ENCODE data around the gene LRMDA. TPM values are rescaled to one million over a fixed set of nuclear protein-coding genes. Genes with fewer than 3 reads are reported as not detected.

Gene LRMDA
- total and polyA plus RNA-seq, 2 donors from 2014 or later = 23.2 to 48.6 TPM

GRCh38 chr10:76563286-76563685 is 1131.9 kb downstream of the LRMDA start:
- no peaks in the 10 kb centered on the region for H3K27me3 ChIP-seq (ENCODE audit: control insufficient read depth, insufficient read depth, low read length)
- FAIRE-seq (no peak), DNase-seq (no peak)
- no peak overlapping the region for H3K4me3 ChIP-seq (ENCODE audit: low read length in 3 of 3)
- no peak for TF ChIP-seq CTCF (IDR thresholded peaks at IDR 0.05; ENCODE audit: borderline replicate concordance, extremely low read depth, insufficient read depth)
- peaks cover 0 to 3% (median 0%) of the 10 kb centered on the region in 3 donors for H3K4me1 ChIP-seq (ENCODE audit: control insufficient read depth in 2 of 3, insufficient read depth in 2 of 3, low read depth in 1 of 3, low read length in 3 of 3)
- intact Hi-C loops (cut with DNase I) = no loop called here
- H3K27ac ChIP-seq (ENCODE audit: low read depth in 2 of 2, low read length in 2 of 2) = no peak overlapping the region
- H3K9me3 ChIP-seq (ENCODE audit: control insufficient read depth in 2 of 3, insufficient read depth in 1 of 3, low read length in 3 of 3) = no peaks in the 10 kb centered on the region
- H3K9ac ChIP-seq (ENCODE audit: low read length in 3 of 3) = no peak overlapping the region
- no peaks in the 10 kb centered on the region for H3K36me3 ChIP-seq (ENCODE audit: control insufficient read depth in 2 of 3, insufficient read depth in 3 of 3, low read length in 3 of 3)

- DNase-seq (no peak), FAIRE-seq (no peak)
- Histone ChIP-seq H3K27ac (ENCODE audit: low read depth in 2 of 2, low read length in 2 of 2) (no peak overlapping the region), H3K27me3 (ENCODE audit: control insufficient read depth, insufficient read depth, low read length) (no peaks in the 10 kb centered on the region), H3K4me1 (ENCODE audit: control insufficient read depth in 2 of 3, insufficient read depth in 2 of 3, low read depth in 1 of 3, low read length in 3 of 3) (no peaks in the 10 kb centered on the region), H3K9me3 (ENCODE audit: control insufficient read depth in 2 of 3, insufficient read depth in 1 of 3, low read length in 3 of 3) (no peaks in the 10 kb centered on the region), H3K4me3 (ENCODE audit: low read length in 3 of 3) (no peak overlapping the region), H3K36me3 (ENCODE audit: control insufficient read depth in 2 of 3, insufficient read depth in 3 of 3, low read length in 3 of 3) (no peaks in the 10 kb centered on the region), H3K9ac (ENCODE audit: low read length in 3 of 3) (no peak overlapping the region)
- TF ChIP-seq CTCF (IDR thresholded peaks at IDR 0.05; ENCODE audit: borderline replicate concordance, extremely low read depth, insufficient read depth) = no peak
- intact Hi-C loops (cut with DNase I) = no loop called here
Observed at GRCh38 chr10:76572021-76572420, 1140.6 kb downstream of the LRMDA start.

DNA sequence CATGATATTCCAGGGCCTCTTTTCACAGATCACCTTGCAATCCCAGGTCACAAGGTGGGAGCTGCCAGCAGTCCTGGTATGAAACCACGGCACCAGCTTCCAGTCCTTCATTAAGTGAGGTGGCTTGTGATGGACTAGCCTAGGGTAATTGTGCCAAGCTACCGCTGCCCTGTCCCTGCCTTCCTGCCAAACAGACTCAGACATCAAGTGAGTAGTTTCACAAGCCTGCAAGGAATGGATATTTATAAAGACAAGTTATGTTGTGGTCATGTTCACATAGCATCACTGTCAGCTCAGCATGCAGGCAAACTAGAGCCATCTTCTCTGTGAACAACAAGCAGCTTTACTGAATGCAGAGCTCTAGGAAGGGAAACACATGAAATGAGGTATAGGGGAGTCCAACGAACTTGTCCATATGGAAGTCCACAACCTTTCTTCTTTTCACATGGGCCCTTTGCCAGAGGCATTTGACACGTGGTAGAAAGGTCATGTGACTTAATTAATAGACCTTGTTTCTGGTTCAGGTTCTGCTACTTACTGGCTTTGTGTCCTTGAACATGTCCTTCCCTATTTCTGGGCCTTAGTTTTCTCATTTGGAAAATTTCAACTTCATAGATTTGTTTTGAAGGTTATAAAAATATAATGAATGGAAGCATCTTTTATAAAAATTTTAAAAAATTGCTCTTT is 1145.0 kb downstream of the LRMDA start:
- Histone ChIP-seq H3K27me3 (ENCODE audit: control insufficient read depth, insufficient read depth, low read length) (no peaks in the 10 kb centered on the region), H3K36me3 (ENCODE audit: control insufficient read depth in 2 of 3, insufficient read depth in 3 of 3, low read length in 3 of 3) (no peaks in the 10 kb centered on the region), H3K27ac (ENCODE audit: low read depth in 2 of 2, low read length in 2 of 2) (no peak overlapping the region), H3K4me3 (ENCODE audit: low read length in 3 of 3) (no peak overlapping the region), H3K9ac (ENCODE audit: low read length in 3 of 3) (no peak overlapping the region), H3K9me3 (ENCODE audit: control insufficient read depth in 2 of 3, insufficient read depth in 1 of 3, low read length in 3 of 3) (no peaks in the 10 kb centered on the region), H3K4me1 (ENCODE audit: control insufficient read depth in 2 of 3, insufficient read depth in 2 of 3, low read depth in 1 of 3, low read length in 3 of 3) (no peaks in the 10 kb centered on the region)
- no peak for TF ChIP-seq CTCF (IDR thresholded peaks at IDR 0.05; ENCODE audit: borderline replicate concordance, extremely low read depth, insufficient read depth)
- intact Hi-C loops (cut with DNase I) = no loop called here
- DNase-seq = no peak
- no peak for FAIRE-seq

- Histone ChIP-seq H3K27me3 (ENCODE audit: control insufficient read depth, insufficient read depth, low read length) (no peaks in the 10 kb centered on the region), H3K9me3 (ENCODE audit: control insufficient read depth in 2 of 3, insufficient read depth in 1 of 3, low read length in 3 of 3) (no peaks in the 10 kb centered on the region), H3K4me1 (ENCODE audit: control insufficient read depth in 2 of 3, insufficient read depth in 2 of 3, low read depth in 1 of 3, low read length in 3 of 3) (no peaks in the 10 kb centered on the region), H3K36me3 (ENCODE audit: control insufficient read depth in 2 of 3, insufficient read depth in 3 of 3, low read length in 3 of 3) (no peaks in the 10 kb centered on the region), H3K9ac (ENCODE audit: low read length in 3 of 3) (no peak overlapping the region), H3K27ac (ENCODE audit: low read depth in 2 of 2, low read length in 2 of 2) (no peak overlapping the region), H3K4me3 (ENCODE audit: low read length in 3 of 3) (no peak overlapping the region)
- TF ChIP-seq CTCF (IDR thresholded peaks at IDR 0.05; ENCODE audit: borderline replicate concordance, extremely low read depth, insufficient read depth) = no peak
- DNase-seq (no peak), FAIRE-seq (no peak)
- intact Hi-C loops (cut with DNase I) = no loop called here
Observed at GRCh38 chr10:76577455-76577854, 1146.0 kb downstream of the LRMDA start.
